Loucy (cell line): ENCODE results near the gene SGK2.

Experiments used
- H2AFZ ChIP-seq: fragments of 200-600 bp; sonication (generic); 2 replicates; pipeline ENCODE4 v1.6.0; 2016; ENCODE audit warnings: antibody characterized with exemption, mild to moderate bottlenecking, low read length, moderate library complexity
- H3F3A ChIP-seq: fragments of 200-600 bp; 2 replicates; pipeline ENCODE4 v1.6.0; 2016; ENCODE audit warnings: antibody characterized with exemption, low read depth, mild to moderate bottlenecking
- H3K27me3 ChIP-seq: fragments of 200-600 bp; sonication (generic); 2 replicates; pipeline ENCODE4 v1.6.1; 2014; ENCODE audit warnings: low read length, mild to moderate bottlenecking; ENCODE audit not compliant: insufficient read depth, poor library complexity, severe bottlenecking
- H3K36me3 ChIP-seq: fragments of 200-600 bp; sonication (generic); 2 replicates; pipeline ENCODE4 v1.6.1; 2016; ENCODE audit warnings: low read length; ENCODE audit not compliant: insufficient read depth
- H3K4me1 ChIP-seq: fragments of 200-600 bp; sonication (generic); 2 replicates; pipeline ENCODE4 v1.5.1; 2014; ENCODE audit warnings: low read length, mild to moderate bottlenecking; ENCODE audit not compliant: insufficient read depth, poor library complexity, severe bottlenecking
- H3K4me2 ChIP-seq: fragments of 200-600 bp; sonication (generic); 2 replicates; pipeline ENCODE4 v1.6.0; 2014; ENCODE audit warnings: antibody characterized with exemption, low read length, low read depth, mild to moderate bottlenecking; ENCODE audit not compliant: poor library complexity, severe bottlenecking
- H3K4me3 ChIP-seq: fragments of 200-600 bp; sonication (generic); 2 replicates; pipeline ENCODE4 v1.5.1; 2014; ENCODE audit warnings: low read length, mild to moderate bottlenecking, mixed read lengths; ENCODE audit not compliant: poor library complexity, severe bottlenecking
- H3K79me2 ChIP-seq: fragments of 200-600 bp; sonication (generic); 2 replicates; pipeline ENCODE4 v1.6.1; 2014; ENCODE audit warnings: low read length; ENCODE audit not compliant: insufficient read depth
- H3K9ac ChIP-seq: fragments of 200-600 bp; sonication (generic); 2 replicates; pipeline ENCODE4 v1.6.0; 2014; ENCODE audit warnings: mild to moderate bottlenecking, low read depth, low read length, moderate library complexity; ENCODE audit not compliant: poor library complexity, severe bottlenecking
- H3K9me2 ChIP-seq: fragments of 200-600 bp; sonication (generic); replicated peaks from 2 replicates; pipeline ENCODE4 v1.6.1; 2016; ENCODE audit warnings: low read depth, low read length, mixed read lengths
- H3K9me3 ChIP-seq: fragments of 200-600 bp; sonication (generic); 2 replicates; pipeline ENCODE4 v1.6.1; 2014; ENCODE audit warnings: mild to moderate bottlenecking, antibody characterized with exemption, low read length, low read depth; ENCODE audit not compliant: insufficient read depth
- H4K20me1 ChIP-seq: fragments of 200-600 bp; sonication (generic); 2 replicates; pipeline ENCODE4 v1.6.0; 2014; ENCODE audit warnings: antibody characterized with exemption, low read length, mild to moderate bottlenecking; ENCODE audit not compliant: insufficient read depth, poor library complexity, severe bottlenecking
- CTCF ChIP-seq: fragments of 200-600 bp; sonication (generic); conservative IDR thresholded peaks from 2 replicates; pipeline ENCODE4 v1.5.1; 2014; ENCODE audit warnings: mild to moderate bottlenecking, antibody characterized with exemption, low read length
- EZH2phosphoT487 ChIP-seq: fragments of 200-600 bp; IDR thresholded peaks from 2 replicates; pipeline ENCODE4 v1.6.1; 2018; ENCODE audit warnings: antibody characterized with exemption, mild to moderate bottlenecking, moderate library complexity, borderline replicate concordance

SGK2 gene

GRCh38 chr20:43540673-43541060 lies 18.2 kb upstream of the SGK2 start:
- no peak for TF ChIP-seq CTCF
- TF ChIP-seq EZH2phosphoT487 = no peak
- Histone ChIP-seq H3K36me3 (no peaks in the 10 kb centered on the region; the same call in 1 of the 2 replicates), H3K9ac (no peak overlapping the region), H4K20me1 (no peaks in the 10 kb centered on the region), H3K79me2 (no peaks in the 10 kb centered on the region), H3K4me1 (no peaks in the 10 kb centered on the region), H3K9me3 (no peaks in the 10 kb centered on the region), H3K4me2 (no peak overlapping the region), H3K27me3 (no peaks in the 10 kb centered on the region), H2AFZ (no peak overlapping the region), H3F3A (no peaks in the 10 kb centered on the region), H3K9me2 (no peaks in the 10 kb centered on the region), H3K4me3 (no peak overlapping the region)

- no peaks in the 10 kb centered on the region for H3K4me1 ChIP-seq
- H2AFZ ChIP-seq = no peak overlapping the region
- no peaks in the 10 kb centered on the region for H3K9me2 ChIP-seq
- H3K27me3 ChIP-seq = no peaks in the 10 kb centered on the region
- no peak overlapping the region for H3K9ac ChIP-seq
- no peaks in the 10 kb centered on the region for H3F3A ChIP-seq
- no peak overlapping the region for H3K4me3 ChIP-seq
- no peaks in the 10 kb centered on the region for H3K79me2 ChIP-seq
- H3K9me3 ChIP-seq = no peaks in the 10 kb centered on the region
- H3K4me2 ChIP-seq = no peak overlapping the region
- H3K36me3 ChIP-seq = no peaks in the 10 kb centered on the region; the same call in 1 of the 2 replicates
- H4K20me1 ChIP-seq = no peaks in the 10 kb centered on the region
- TF ChIP-seq CTCF = no peak
- TF ChIP-seq EZH2phosphoT487 = no peak
These were observed 17.6 kb upstream of the SGK2 start for GRCh38 chr20:43541214-43541613.

GRCh38 chr20:43542161-43542560 lies 16.7 kb upstream of the SGK2 start:
- no peaks in the 10 kb centered on the region for H3K4me1 ChIP-seq
- no peaks in the 10 kb centered on the region for H3F3A ChIP-seq

More at GRCh38 chr20:43542161-43542560, 16.7 kb upstream of the SGK2 start:
- no peaks in the 10 kb centered on the region for H3K9me2 ChIP-seq
- H3K9ac ChIP-seq = no peak overlapping the region
- H4K20me1 ChIP-seq = no peaks in the 10 kb centered on the region
- no peaks in the 10 kb centered on the region for H3K9me3 ChIP-seq
- no peaks in the 10 kb centered on the region; the same call in 1 of the 2 replicates for H3K36me3 ChIP-seq
- no peaks in the 10 kb centered on the region for H3K27me3 ChIP-seq
- TF ChIP-seq CTCF (no peak), EZH2phosphoT487 (no peak)
- no peak overlapping the region for H3K4me3 ChIP-seq
- H3K4me2 ChIP-seq = no peak overlapping the region
- no peak overlapping the region for H2AFZ ChIP-seq
- H3K79me2 ChIP-seq = no peaks in the 10 kb centered on the region
